HG02943 (cell line): ENCODE data around the gene GCHFR.

Experiments used
- ATAC-seq: cut with Tn5 transposase; IDR thresholded peaks from one replicate; pipeline ENCODE4 v1.9.1; 2021; ENCODE audit warnings: mild to moderate bottlenecking, low read depth, moderate library complexity; ENCODE audit not compliant: unreplicated experiment

Gene GCHFR

GRCh38 chr15:40808861-40809450 is 45.1 kb downstream of the GCHFR start:
- ATAC-seq: no peak

GRCh38 chr15:40812721-40813425 is 49.0 kb downstream of the GCHFR start:
- no peak for ATAC-seq

GRCh38 chr15:40815042-40815698 is 51.3 kb downstream of the GCHFR start:
- no peak for ATAC-seq
